Prostate gland (tissue), 2 donors: ENCODE data around the gene UNC119.

Experiments
- POLR2A ChIP-seq: fragments of 450-650 bp; IDR thresholded peaks from one replicate; pipeline ENCODE4 v1.6.1; 2016; ENCODE audit warnings: antibody characterized with exemption, mild to moderate bottlenecking
- POLR2AphosphoS5 ChIP-seq: sonication (generic); formaldehyde crosslinking; IDR thresholded peaks from one replicate; pipeline ENCODE4 v1.6.1; 2017; ENCODE audit warnings: antibody characterized with exemption
- TF ChIP-seq, protein P1 (sequence below), 4 experiments: fragments of 200-600 bp in 2 of 4; fragments of 450-650 bp in 2 of 4; sonication (generic) in 2 of 4; IDR thresholded peaks; 1 replicate in 3 of 4; 2 replicates in 1 of 4; pipeline ENCODE4 v1.5.1; 2016 to 2019; ENCODE audit warnings: antibody characterized with exemption in 4 of 4, mild to moderate bottlenecking in 2 of 4, moderate library complexity in 2 of 4

DNA sequence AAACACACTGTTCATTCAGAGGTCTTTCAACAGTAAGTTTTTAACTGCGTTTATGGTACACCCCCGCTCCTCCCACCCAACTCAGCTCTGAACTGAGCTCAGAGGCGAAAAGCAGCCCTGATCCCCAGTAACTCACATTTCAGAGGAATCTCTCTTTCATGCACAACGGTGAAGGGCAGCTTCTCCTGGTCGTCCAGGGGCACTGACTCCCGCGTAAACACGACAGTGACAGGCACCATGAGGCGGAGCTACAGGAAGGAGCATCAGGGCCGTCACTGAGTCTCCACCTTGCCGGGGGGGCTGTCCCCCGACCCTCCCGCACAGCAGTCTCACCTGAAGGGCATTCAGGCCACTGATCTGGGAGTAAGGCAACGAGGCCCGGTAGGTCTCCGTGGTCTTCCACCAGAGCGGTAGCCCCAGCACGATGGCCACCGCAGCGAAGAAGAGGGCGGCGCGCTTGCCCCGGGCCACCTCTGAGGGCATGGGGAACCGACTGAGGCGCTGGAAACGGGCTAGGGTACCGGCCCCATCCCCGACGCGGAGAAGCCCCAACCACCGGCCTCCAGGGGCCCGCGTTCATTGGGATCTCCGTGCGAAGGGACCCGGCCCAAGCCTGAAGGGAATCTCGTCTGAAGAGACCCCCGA is 18.4 kb upstream of the UNC119 start:
- TF ChIP-seq POLR2AphosphoS5: peak; percentile 4
- TF ChIP-seq POLR2A: no peak
- TF ChIP-seq, protein P1, sequence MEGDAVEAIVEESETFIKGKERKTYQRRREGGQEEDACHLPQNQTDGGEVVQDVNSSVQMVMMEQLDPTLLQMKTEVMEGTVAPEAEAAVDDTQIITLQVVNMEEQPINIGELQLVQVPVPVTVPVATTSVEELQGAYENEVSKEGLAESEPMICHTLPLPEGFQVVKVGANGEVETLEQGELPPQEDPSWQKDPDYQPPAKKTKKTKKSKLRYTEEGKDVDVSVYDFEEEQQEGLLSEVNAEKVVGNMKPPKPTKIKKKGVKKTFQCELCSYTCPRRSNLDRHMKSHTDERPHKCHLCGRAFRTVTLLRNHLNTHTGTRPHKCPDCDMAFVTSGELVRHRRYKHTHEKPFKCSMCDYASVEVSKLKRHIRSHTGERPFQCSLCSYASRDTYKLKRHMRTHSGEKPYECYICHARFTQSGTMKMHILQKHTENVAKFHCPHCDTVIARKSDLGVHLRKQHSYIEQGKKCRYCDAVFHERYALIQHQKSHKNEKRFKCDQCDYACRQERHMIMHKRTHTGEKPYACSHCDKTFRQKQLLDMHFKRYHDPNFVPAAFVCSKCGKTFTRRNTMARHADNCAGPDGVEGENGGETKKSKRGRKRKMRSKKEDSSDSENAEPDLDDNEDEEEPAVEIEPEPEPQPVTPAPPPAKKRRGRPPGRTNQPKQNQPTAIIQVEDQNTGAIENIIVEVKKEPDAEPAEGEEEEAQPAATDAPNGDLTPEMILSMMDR (IDR thresholded peaks at IDR 0.05): no peak
